Esophagus muscularis mucosa (tissue), 4 donors: Measurements from ENCODE around the gene CORIN. TPM values are rescaled to one million over a fixed set of nuclear protein-coding genes. Genes with fewer than 3 reads are reported as not detected.
"Not testable (repeated sequence)": the region's sequence is repeated elsewhere in the genome, so short reads cannot be mapped to it uniquely, and the experiment has no call there.

Source experiments
- DNase-seq: peaks from one replicate; pipeline ENCODE4 v3.0.0-alpha.2; 2017; ENCODE audit errors: extremely low spot score
- H3K27ac ChIP-seq, 4 donors: fragments of 200-600 bp; sonication (generic); replicated peaks in 1 of 4; 1 replicate in 3 of 4; 2 replicates in 1 of 4; pipeline ENCODE4 v1.5.1; 2016 to 2019; ENCODE audit warnings: mild to moderate bottlenecking in 1 of 4
- H3K27me3 ChIP-seq, 4 donors: fragments of 200-600 bp; sonication (generic); one replicate each; pipeline versions ENCODE4 v1.5.1 to v1.6.0; 2016 to 2019
- H3K36me3 ChIP-seq, 4 donors: fragments of 200-600 bp; sonication (generic); one replicate each; pipeline ENCODE4 v1.5.1; 2016 to 2019
- H3K4me1 ChIP-seq, 4 donors: fragments of 200-600 bp; sonication (generic); one replicate each; pipeline ENCODE4 v1.5.1; 2016 to 2019
- H3K4me3 ChIP-seq, 4 donors: fragments of 200-600 bp; sonication (generic); 1 replicate in 2 of 4; 2 replicates in 2 of 4; pipeline ENCODE4 v1.5.1; 2016 to 2019; ENCODE audit warnings: mild to moderate bottlenecking in 4 of 4, moderate library complexity in 1 of 4
- H3K9me3 ChIP-seq, 4 donors: fragments of 200-600 bp; sonication (generic); 1 replicate in 3 of 4; 2 replicates in 1 of 4; pipeline ENCODE4 v1.5.1; 2016 to 2019
- CTCF ChIP-seq, 3 experiments: fragments of 200-600 bp in 2 of 3; fragments of 450-650 bp in 1 of 3; sonication (generic) in 2 of 3; IDR thresholded peaks; one replicate each; pipeline ENCODE4 v1.5.1; 2017 to 2019; ENCODE audit warnings: antibody characterized with exemption in 3 of 3, mild to moderate bottlenecking in 2 of 3, moderate library complexity in 1 of 3
- EP300 ChIP-seq: sonication (generic); formaldehyde crosslinking; IDR thresholded peaks from one replicate; pipeline ENCODE4 v1.6.1; 2017; ENCODE audit warnings: antibody characterized with exemption
- POLR2A ChIP-seq: fragments of 450-650 bp; IDR thresholded peaks from one replicate; pipeline ENCODE4 v1.6.1; 2017; ENCODE audit warnings: antibody characterized with exemption, moderate library complexity, mild to moderate bottlenecking, low read depth
- POLR2AphosphoS5 ChIP-seq, 2 donors: sonication (generic); formaldehyde crosslinking; IDR thresholded peaks; one replicate each; pipeline ENCODE4 v1.6.1; 2017; ENCODE audit warnings: antibody characterized with exemption in 2 of 2
- WGBS: methylation state at CpG from one replicate; pipeline ENCODE4 v1.1.5; 2018; 5-methylcytosine and 5-hydroxymethylcytosine counted together
- intact Hi-C: fragments of 100-400 bp; cut with DNase I; formaldehyde crosslinking; loops from one replicate; pipeline ENCODE4 v1.15.1; 2023
- total RNA-seq, 4 donors: library from RNA; depleted of rRNA; stranded (reverse); fragments of >200 nt; gene quantifications; one replicate each; pipeline versions ENCODE4 v1.1.0 to v1.2.1, GENCODE V29; 2016

Gene CORIN
- total RNA-seq, 4 donors from 2014 or later: 1.2 to 4.8 (median 2.8) TPM

GRCh38 chr4:47561331-47561730 lies 276.5 kb downstream of the CORIN start:
- TF ChIP-seq POLR2AphosphoS5 (IDR thresholded peaks at IDR 0.05) (no peak), POLR2A (no peak), EP300 (no peak), CTCF (IDR thresholded peaks at IDR 0.05) (no peak)
- Histone ChIP-seq H3K27ac (no peak overlapping the region), H3K9me3 (no peaks in the 10 kb centered on the region), H3K4me1 (peaks cover 0 to 7% (median 3%) of the 10 kb centered on the region in 4 donors), H3K27me3 (no peaks in the 10 kb centered on the region), H3K36me3 (peaks cover 4 to 73% (median 31%) of the 10 kb centered on the region in 4 donors), H3K4me3 (no peak overlapping the region)
- intact Hi-C loops: loop anchor here (5.0 kb wide), 1 partner anchor 74 kb away; the partner anchor contains the start of gene ATP10D
- peak; percentile 10 for DNase-seq
- 86% methylated on average over 1 of the region's 1 CpG for WGBS

DNA sequence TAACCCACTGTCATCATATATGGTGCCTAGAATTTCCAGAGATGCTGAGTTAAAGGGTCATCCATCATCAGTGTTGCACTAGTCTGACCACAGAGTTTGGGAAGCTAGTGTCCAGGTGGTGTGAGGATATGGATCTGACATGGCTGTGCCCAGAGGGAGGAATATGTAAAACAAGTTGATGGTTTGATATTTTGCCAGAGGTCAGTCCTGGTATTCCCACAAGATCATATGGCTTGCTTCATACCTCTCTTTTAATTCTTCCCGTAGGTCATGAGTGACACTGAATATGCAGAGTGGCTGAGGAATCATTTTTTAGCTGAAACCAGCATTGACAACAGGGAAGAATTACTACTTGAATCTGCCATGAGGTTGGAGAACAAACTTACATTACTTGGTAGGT lies 277.2 kb downstream of the CORIN start:
- Histone ChIP-seq H3K4me1 (peaks cover 0 to 7% (median 3%) of the 10 kb centered on the region in 4 donors), H3K36me3 (peaks cover 4 to 71% (median 32%) of the 10 kb centered on the region in 4 donors), H3K27me3 (no peaks in the 10 kb centered on the region), H3K27ac (no peak overlapping the region), H3K9me3 (no peaks in the 10 kb centered on the region), H3K4me3 (no peak overlapping the region)
- 100% methylated on average over 1 of the region's 1 CpG for WGBS
- intact Hi-C loops: loop anchor here (5.0 kb wide), 1 partner anchor 73 kb away; the partner anchor contains the start of gene ATP10D
- TF ChIP-seq CTCF (IDR thresholded peaks at IDR 0.05) (no peak), POLR2AphosphoS5 (IDR thresholded peaks at IDR 0.05) (no peak), POLR2A (no peak), EP300 (no peak)
- DNase-seq: peak; percentile 8

DNA sequence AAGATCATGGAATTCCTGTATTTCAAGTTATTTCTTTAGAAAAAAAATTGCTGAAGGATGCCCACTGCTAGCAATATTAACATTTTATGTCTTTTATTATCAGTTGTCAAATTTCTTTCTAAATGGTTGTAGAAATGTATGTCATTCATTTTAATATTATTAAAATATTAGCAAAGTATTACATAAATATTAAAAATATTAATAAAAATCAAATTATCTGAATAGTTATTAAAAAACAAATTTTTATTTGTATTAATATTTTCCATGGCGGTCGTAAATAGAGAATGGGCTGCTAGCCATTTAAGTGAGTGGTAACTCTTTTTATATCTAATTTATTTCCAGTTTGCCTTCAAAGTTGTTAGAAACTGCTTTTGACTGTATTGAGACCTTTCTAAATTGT lies 280.6 kb downstream of the CORIN start:
- Histone ChIP-seq H3K27me3 (no peaks in the 10 kb centered on the region), H3K4me3 (no peak overlapping the region), H3K36me3 (peaks cover 4 to 70% (median 43%) of the 10 kb centered on the region in 4 donors), H3K27ac (no peak overlapping the region), H3K4me1 (no peaks in the 10 kb centered on the region), H3K9me3 (no peaks in the 10 kb centered on the region)
- DNase-seq: no peak
- intact Hi-C loops: no loop called here
- 99% methylated on average over 2 of the region's 2 CpGs for WGBS
- no peak for TF ChIP-seq CTCF (IDR thresholded peaks at IDR 0.05)
- no peak for TF ChIP-seq POLR2AphosphoS5 (IDR thresholded peaks at IDR 0.05)
- no peak for TF ChIP-seq EP300
- TF ChIP-seq POLR2A: no peak

DNA sequence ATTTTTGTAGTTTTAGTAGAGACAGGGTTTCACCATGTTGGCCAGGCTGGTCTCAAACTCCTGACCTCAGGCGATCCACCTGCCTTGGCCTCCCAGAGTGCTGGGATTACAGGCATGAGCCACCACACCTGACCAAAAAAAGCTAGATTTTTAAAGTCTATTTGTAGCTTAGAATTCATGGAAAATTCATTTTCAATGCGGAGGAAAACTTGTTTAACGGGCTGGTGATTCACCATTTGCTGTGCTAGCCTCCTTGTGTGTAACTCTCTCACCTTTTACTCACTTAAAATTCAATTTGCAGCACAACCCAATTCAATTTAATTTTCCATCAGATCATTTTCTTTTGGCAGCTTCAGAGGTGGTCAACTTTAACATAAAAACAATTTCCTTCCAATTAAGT lies 281.9 kb downstream of the CORIN start:
- H3K27me3 ChIP-seq, DNase-seq, intact Hi-C loops, H3K27ac ChIP-seq, H3K9me3 ChIP-seq, H3K4me3 ChIP-seq, H3K4me1 ChIP-seq: not testable (repeated sequence)
- H3K36me3 ChIP-seq: peaks cover under 1 to 62% (median 41%) of the 10 kb centered on the region in 4 donors
- 96% methylated on average over 3 of the region's 3 CpGs for WGBS

GRCh38 chr4:47553329-47554125 lies 284.3 kb downstream of the CORIN start:
- no peaks in the 10 kb centered on the region for H3K27me3 ChIP-seq
- WGBS: 92% methylated on average over 2 of the region's 2 CpGs
- no peak for DNase-seq
- H3K4me1 ChIP-seq: no peaks in the 10 kb centered on the region
- TF ChIP-seq EP300 (no peak), POLR2AphosphoS5 (IDR thresholded peaks at IDR 0.05) (no peak), POLR2A (no peak), CTCF (IDR thresholded peaks at IDR 0.05) (no peak)
- no peak overlapping the region for H3K27ac ChIP-seq
- H3K36me3 ChIP-seq: peaks cover 0 to 64% (median 37%) of the 10 kb centered on the region in 4 donors
- no peak overlapping the region for H3K4me3 ChIP-seq
- no peaks in the 10 kb centered on the region for H3K9me3 ChIP-seq
- intact Hi-C loops: no loop called here
